Upper lobe of left lung (tissue), 6 donors: ENCODE measurements around the gene LARP4B. TPM values are rescaled to one million over a fixed set of nuclear protein-coding genes. Genes with fewer than 3 reads are reported as not detected.

Experiments used
- ATAC-seq, 2 donors: fragments of 200-7000 bp; cut with Tn5 transposase; one replicate each; pipeline ENCODE4 v1.9.1; 2022; ENCODE audit warnings: mild to moderate bottlenecking in 2 of 2, moderate library complexity in 2 of 2; ENCODE audit not compliant: low FRiP score in 2 of 2
- DNase-seq, 2 donors: peaks; one replicate each; pipeline ENCODE4 v3.0.0-alpha.2; 2019 to 2020
- H3K27ac ChIP-seq, 4 donors: fragments of 200-600 bp; sonication (generic); one replicate each; pipeline ENCODE4 v1.5.1; 2016 to 2019
- H3K27me3 ChIP-seq, 4 donors: fragments of 200-600 bp; sonication (generic); one replicate each; pipeline ENCODE4 v1.5.1; 2017 to 2019
- H3K36me3 ChIP-seq, 4 donors: fragments of 200-600 bp; sonication (generic); one replicate each; pipeline ENCODE4 v1.5.1; 2016 to 2019
- H3K4me1 ChIP-seq, 4 donors: fragments of 200-600 bp; sonication (generic); one replicate each; pipeline ENCODE4 v1.5.1; 2018 to 2019
- H3K4me3 ChIP-seq, 4 donors: fragments of 200-600 bp; sonication (generic); one replicate each; pipeline ENCODE4 v1.5.1; 2017 to 2019; ENCODE audit warnings: mild to moderate bottlenecking in 2 of 4, moderate library complexity in 1 of 4
- H3K9me3 ChIP-seq, 4 donors: fragments of 200-600 bp; sonication (generic); one replicate each; pipeline ENCODE4 v1.5.1; 2018 to 2019
- EP300 ChIP-seq, 4 donors: sonication (generic); formaldehyde crosslinking; IDR thresholded peaks; one replicate each; pipeline ENCODE4 v1.5.1; 2017; ENCODE audit warnings: antibody characterized with exemption in 4 of 4, control low read depth in 2 of 4
- POLR2A ChIP-seq, 4 donors: fragments of 450-650 bp; IDR thresholded peaks; one replicate each; pipeline ENCODE4 v1.5.1; 2016 to 2017; ENCODE audit warnings: antibody characterized with exemption in 4 of 4, mild to moderate bottlenecking in 2 of 4
- POLR2AphosphoS5 ChIP-seq, 2 donors: sonication (generic); formaldehyde crosslinking; IDR thresholded peaks; one replicate each; pipeline ENCODE4 v1.5.1; 2017; ENCODE audit warnings: antibody characterized with exemption in 2 of 2
- WGBS, 2 donors: methylation state at CpG; one replicate each; pipeline ENCODE4 v1.1.5; 2017 to 2018; 5-methylcytosine and 5-hydroxymethylcytosine counted together
- total RNA-seq, 6 donors: library from RNA; depleted of rRNA in 4 of 6; stranded (reverse); fragments of >200 nt in 4 of 6; gene quantifications; one replicate each; pipeline versions ENCODE4 v1.1.0 to v1.2.1, GENCODE V29; 2016 to 2021
- TF ChIP-seq, protein P1 (sequence below), 6 experiments: fragments of 450-650 bp in 4 of 6; fragments of 200-600 bp in 2 of 6; sonication (generic) in 2 of 6; IDR thresholded peaks; one replicate each; pipeline ENCODE4 v1.5.1; 2016 to 2019; ENCODE audit warnings: antibody characterized with exemption in 6 of 6
- donor health status: DM: no; HTN: no; CAD: no; lungs with moderate emphysema.
- donor health status: DM: no; HTN: yes; CAD: no; lungs with severe emphysema.

The LARP4B gene
- total RNA-seq, 6 donors from 2014 or later, result 106 to 154 (median 139) TPM

DNA sequence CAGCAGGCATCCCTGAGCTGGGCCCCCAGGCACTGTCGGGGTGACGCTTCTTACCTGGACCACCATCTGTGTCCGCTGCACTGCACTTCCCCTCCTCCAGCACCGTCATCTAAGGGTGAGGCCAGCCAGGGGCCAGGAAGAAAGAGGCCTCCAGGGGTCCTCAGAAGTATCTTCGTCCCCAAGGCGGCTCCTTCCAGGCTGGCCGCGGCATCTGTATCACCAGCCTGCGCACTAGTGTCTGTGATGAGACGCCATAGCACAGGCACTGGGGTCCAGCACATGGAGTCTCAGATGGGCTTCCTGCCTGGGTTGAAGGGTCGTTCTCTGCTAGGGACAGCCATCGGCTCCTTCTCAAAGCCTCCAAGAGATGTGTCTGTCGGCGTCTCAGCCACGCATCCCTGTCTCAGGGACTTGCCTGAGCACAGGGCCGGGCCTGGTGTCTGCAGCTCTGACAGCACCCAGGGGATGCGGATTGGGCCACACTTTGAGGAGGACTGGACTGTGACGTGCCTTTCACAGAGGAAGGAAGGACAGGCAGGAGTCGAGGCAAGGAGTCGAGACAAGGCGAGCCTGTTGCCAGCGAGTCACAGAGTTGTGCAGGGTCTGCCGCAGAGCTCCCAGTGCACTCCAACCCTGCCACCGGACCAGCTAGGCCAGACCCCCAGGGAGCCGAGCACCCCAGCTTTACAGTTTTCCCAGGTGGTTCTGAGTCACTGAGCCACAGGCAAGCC, 140.5 kb downstream of the LARP4B start:
- Histone ChIP-seq H3K36me3 (no peaks in the 10 kb centered on the region), H3K9me3 (no peaks in the 10 kb centered on the region), H3K4me1 (peaks cover 0 to 17% (median 9%) of the 10 kb centered on the region in 4 donors), H3K27ac (no peak overlapping the region), H3K4me3 (no peak overlapping the region), H3K27me3 (no peaks in the 10 kb centered on the region)
- ATAC-seq, result no peak
- 89 to 95% methylated on average over 10 to 23 of the region's 25 CpGs for WGBS, 2 donors
- no peak for TF ChIP-seq POLR2AphosphoS5 (IDR thresholded peaks at IDR 0.05)
- TF ChIP-seq EP300 (IDR thresholded peaks at IDR 0.05), result no peak
- TF ChIP-seq POLR2A (IDR thresholded peaks at IDR 0.05), result no peak
- TF ChIP-seq, protein P1, sequence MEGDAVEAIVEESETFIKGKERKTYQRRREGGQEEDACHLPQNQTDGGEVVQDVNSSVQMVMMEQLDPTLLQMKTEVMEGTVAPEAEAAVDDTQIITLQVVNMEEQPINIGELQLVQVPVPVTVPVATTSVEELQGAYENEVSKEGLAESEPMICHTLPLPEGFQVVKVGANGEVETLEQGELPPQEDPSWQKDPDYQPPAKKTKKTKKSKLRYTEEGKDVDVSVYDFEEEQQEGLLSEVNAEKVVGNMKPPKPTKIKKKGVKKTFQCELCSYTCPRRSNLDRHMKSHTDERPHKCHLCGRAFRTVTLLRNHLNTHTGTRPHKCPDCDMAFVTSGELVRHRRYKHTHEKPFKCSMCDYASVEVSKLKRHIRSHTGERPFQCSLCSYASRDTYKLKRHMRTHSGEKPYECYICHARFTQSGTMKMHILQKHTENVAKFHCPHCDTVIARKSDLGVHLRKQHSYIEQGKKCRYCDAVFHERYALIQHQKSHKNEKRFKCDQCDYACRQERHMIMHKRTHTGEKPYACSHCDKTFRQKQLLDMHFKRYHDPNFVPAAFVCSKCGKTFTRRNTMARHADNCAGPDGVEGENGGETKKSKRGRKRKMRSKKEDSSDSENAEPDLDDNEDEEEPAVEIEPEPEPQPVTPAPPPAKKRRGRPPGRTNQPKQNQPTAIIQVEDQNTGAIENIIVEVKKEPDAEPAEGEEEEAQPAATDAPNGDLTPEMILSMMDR (IDR thresholded peaks at IDR 0.05), result no peak
- peak; percentile 18 to 52 for DNase-seq

DNA sequence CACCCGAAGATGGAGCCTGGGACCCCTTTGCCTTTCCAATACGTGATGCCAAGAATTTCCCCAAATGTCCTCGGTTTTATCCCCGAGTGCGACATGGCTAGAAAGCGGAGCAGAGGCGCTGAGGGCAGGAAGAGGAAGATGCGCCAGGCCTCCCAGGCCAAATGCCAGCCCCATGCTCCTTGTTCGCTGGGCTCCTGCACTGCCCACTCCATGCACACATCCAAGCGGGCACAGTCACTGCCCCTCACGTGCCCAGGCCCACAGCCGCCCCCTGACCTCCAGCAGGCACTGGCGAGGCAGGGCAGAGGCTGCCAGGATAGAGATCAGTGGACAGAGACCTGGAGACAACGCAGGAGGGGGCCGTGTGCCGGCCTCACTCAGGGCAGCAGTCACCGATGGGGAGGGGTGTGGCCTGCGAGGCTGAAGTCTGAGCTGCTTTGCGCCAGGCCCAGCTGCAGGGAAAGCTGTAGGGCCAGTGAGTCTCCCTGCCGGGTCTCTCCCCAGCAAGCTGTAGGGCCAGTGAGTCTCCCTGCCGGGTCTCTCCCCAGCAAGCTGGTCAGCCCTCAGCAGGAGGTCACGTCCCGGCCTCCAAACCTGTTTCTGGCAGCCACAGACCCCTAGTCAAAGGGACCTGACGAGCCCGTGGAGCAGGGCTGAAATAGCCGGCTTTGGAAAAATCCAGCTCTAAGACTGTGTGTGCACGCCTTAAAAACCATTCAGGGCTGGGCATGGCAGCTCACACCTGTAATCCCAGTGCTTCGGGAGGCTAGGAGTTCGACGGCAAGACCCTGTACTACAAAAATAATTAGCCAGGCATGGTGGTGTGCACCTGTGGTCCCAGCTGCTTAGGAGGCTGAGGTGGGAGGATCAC, 141.4 kb downstream of the LARP4B start:
- WGBS, 2 donors, result 69 to 70% methylated on average over 9 to 23 of the region's 30 CpGs
- peaks cover 0 to 2% (median under 1%) of the 10 kb centered on the region in 4 donors for H3K27me3 ChIP-seq
- H3K36me3 ChIP-seq, result no peaks in the 10 kb centered on the region
- H3K27ac ChIP-seq, result no peak overlapping the region
- H3K4me3 ChIP-seq, result no peak overlapping the region
- peaks cover under 1 to 18% (median 11%) of the 10 kb centered on the region in 4 donors for H3K4me1 ChIP-seq
- no peak for TF ChIP-seq EP300 (IDR thresholded peaks at IDR 0.05)
- no peak for TF ChIP-seq POLR2A (IDR thresholded peaks at IDR 0.05)
- TF ChIP-seq, protein P1 (IDR thresholded peaks at IDR 0.05), result no peak
- no peak for TF ChIP-seq POLR2AphosphoS5 (IDR thresholded peaks at IDR 0.05)
- ATAC-seq (peak in 1 of 2 donors; percentile 22), DNase-seq (peak; percentile 17 to 73)
- H3K9me3 ChIP-seq, result no peaks in the 10 kb centered on the region

DNA sequence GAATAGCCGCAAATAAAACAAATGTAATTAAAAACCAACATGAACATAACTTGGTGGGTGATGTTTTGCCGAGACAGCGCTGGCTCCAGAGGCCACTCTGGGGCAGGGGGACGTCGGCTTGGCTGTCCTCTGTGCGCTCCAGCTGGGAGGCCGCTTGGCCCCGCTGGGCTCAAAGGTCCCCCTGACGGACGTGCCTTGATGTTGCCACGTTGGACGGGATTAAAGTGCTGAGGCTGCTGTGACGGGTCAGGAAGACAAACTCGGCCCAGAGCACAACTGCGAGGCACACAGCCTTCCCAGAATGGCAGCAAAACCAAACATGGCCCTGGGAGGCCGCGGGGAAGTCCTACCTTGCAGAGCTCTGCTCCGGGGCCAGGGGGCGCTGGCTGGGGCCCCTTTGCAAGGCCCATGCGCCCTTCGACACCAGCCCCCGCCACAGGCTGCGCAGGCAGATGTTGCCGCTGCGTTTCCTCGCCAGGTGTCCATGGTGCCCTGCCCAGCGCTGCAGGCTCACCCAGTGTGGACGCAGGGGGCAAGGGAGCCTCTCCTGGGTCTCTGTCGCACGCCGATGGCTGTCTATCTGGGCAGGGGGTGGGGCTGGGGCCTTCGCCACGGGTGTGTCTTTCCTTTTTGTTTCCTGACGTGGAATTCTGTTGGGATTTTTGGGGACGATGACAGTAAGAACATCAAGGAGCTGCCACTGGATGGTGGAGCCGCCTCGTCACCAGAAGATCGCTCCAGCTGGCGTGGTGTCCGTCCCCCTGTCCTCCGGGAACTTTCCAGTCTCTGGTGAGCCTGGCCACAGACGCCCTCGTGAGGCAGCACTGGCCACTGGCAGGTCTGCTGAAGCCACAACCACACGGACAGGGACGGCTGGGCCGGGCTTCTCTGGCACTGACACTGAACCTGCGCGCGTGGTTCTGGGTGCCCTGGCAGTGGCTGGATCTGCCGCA, 142.4 kb downstream of the LARP4B start:
- H3K27ac ChIP-seq, result peak overlapping the region in 1 of 4 donors; percentile 46

More for the DNA sequence above, 142.4 kb downstream of the LARP4B start:
- DNase-seq, result peak; percentile 85 to 86
- Histone ChIP-seq H3K9me3 (no peaks in the 10 kb centered on the region), H3K27me3 (peaks cover 0 to 10% (median 2%) of the 10 kb centered on the region in 4 donors), H3K4me3 (peak overlapping the region; percentile 8 to 42 (median 38)), H3K4me1 (peaks cover 8 to 27% (median 16%) of the 10 kb centered on the region in 4 donors), H3K36me3 (no peaks in the 10 kb centered on the region)
- 34 to 65% methylated on average over 18 to 43 of the region's 50 CpGs for WGBS, 2 donors
- ATAC-seq, result peak; percentile 63 to 86
- TF ChIP-seq EP300 (IDR thresholded peaks at IDR 0.05), result no peak
- no peak for TF ChIP-seq POLR2AphosphoS5 (IDR thresholded peaks at IDR 0.05)
- TF ChIP-seq, protein P1 (IDR thresholded peaks at IDR 0.05), result peak; percentile 43 to 71 (median 58)
- TF ChIP-seq POLR2A (IDR thresholded peaks at IDR 0.05), result no peak
